ENCODE data around the gene PRRX2.

DNA sequence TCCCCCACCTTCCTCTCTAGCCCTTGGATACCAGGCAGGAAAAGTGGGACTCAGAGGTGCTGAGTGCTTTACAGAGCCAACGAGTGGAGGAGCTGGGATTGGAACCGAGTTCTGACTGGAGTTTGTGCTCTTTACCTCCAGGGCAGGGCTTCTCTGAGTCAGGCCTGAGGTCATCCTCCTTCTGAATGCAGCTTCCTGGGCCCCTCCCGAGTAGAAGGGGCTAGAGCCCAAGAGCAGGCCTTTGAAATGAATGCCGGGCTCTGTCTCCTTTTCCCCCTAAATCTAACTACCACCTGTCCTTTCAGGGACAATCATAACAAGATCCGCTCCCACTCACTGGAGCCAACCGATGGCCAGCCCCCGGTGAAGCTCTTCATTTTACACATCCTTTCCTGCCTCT lies 74.7 kb downstream of the PRRX2 start:
- TF ChIP-seq, protein P1, sequence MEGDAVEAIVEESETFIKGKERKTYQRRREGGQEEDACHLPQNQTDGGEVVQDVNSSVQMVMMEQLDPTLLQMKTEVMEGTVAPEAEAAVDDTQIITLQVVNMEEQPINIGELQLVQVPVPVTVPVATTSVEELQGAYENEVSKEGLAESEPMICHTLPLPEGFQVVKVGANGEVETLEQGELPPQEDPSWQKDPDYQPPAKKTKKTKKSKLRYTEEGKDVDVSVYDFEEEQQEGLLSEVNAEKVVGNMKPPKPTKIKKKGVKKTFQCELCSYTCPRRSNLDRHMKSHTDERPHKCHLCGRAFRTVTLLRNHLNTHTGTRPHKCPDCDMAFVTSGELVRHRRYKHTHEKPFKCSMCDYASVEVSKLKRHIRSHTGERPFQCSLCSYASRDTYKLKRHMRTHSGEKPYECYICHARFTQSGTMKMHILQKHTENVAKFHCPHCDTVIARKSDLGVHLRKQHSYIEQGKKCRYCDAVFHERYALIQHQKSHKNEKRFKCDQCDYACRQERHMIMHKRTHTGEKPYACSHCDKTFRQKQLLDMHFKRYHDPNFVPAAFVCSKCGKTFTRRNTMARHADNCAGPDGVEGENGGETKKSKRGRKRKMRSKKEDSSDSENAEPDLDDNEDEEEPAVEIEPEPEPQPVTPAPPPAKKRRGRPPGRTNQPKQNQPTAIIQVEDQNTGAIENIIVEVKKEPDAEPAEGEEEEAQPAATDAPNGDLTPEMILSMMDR (conservative IDR thresholded peaks at IDR 0.05; ENCODE audit: low read depth, low read length) = no peak
- no peak for TF ChIP-seq EZH2 (IDR thresholded peaks at IDR 0.05; ENCODE audit: borderline replicate concordance, low read depth, low read length, poor library complexity, severe bottlenecking)
